Neural cell (in vitro differentiated cells): ENCODE measurements around the gene NDUFA8.

Source experiments
- EP300 ChIP-seq: fragments of 450-650 bp; conservative IDR thresholded peaks from 2 replicates; pipeline ENCODE4 v1.6.1; 2014; ENCODE audit warnings: antibody characterized with exemption, mild to moderate bottlenecking, moderate library complexity; ENCODE audit not compliant: poor library complexity, severe bottlenecking
- EZH2 ChIP-seq: fragments of 200-600, 300-800 bp; shearing (Covaris generic), sonication (generic); IDR thresholded peaks from 2 replicates; pipeline ENCODE4 v1.6.1; 2014; ENCODE audit warnings: antibody characterized with exemption, low read length, borderline replicate concordance, mild to moderate bottlenecking; ENCODE audit not compliant: insufficient read depth, poor library complexity, severe bottlenecking
- MXI1 ChIP-seq: fragments of 450-650 bp; conservative IDR thresholded peaks from 2 replicates; pipeline ENCODE4 v1.6.1; 2014; ENCODE audit warnings: antibody characterized with exemption, mild to moderate bottlenecking; ENCODE audit not compliant: poor library complexity, severe bottlenecking
- POLR2AphosphoS5 ChIP-seq: IDR thresholded peaks from 2 replicates; pipeline ENCODE4 v1.6.1; 2012
- RAD21 ChIP-seq: fragments of 450-650 bp; conservative IDR thresholded peaks from 2 replicates; pipeline ENCODE4 v1.6.1; 2014; ENCODE audit warnings: antibody characterized with exemption, mild to moderate bottlenecking, moderate library complexity
- SMC3 ChIP-seq: fragments of 450-650 bp; conservative IDR thresholded peaks from 2 replicates; pipeline ENCODE4 v1.6.1; 2014; ENCODE audit warnings: antibody characterized with exemption, mild to moderate bottlenecking, moderate library complexity; ENCODE audit not compliant: poor library complexity
- TAF1 ChIP-seq: IDR thresholded peaks from 2 replicates; pipeline ENCODE4 v1.6.1; 2012; ENCODE audit warnings: low read depth
- TF ChIP-seq, protein P1 (sequence below): fragments of 450-650 bp; IDR thresholded peaks from 2 replicates; pipeline ENCODE4 v1.5.1; 2014; ENCODE audit warnings: antibody characterized with exemption, mild to moderate bottlenecking, moderate library complexity; ENCODE audit not compliant: poor library complexity, severe bottlenecking
- TF ChIP-seq, protein P2 (sequence below): IDR thresholded peaks from 2 replicates; pipeline ENCODE4 v1.6.1; 2012; ENCODE audit warnings: borderline replicate concordance

DNA sequence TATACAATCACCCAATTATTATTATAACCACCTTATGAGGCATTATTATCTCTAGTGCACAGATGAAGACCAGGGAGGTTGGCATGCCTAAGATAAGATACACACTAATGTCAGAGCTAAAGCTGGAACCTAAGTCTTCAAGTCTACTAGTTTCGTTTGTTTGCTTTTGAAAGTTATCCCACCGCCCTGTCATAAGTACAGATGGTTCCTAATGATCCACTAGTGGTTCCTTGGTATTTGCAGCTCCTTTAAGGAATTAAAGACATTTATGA is 14.1 kb downstream of the NDUFA8 start:
- TF ChIP-seq, protein P1, sequence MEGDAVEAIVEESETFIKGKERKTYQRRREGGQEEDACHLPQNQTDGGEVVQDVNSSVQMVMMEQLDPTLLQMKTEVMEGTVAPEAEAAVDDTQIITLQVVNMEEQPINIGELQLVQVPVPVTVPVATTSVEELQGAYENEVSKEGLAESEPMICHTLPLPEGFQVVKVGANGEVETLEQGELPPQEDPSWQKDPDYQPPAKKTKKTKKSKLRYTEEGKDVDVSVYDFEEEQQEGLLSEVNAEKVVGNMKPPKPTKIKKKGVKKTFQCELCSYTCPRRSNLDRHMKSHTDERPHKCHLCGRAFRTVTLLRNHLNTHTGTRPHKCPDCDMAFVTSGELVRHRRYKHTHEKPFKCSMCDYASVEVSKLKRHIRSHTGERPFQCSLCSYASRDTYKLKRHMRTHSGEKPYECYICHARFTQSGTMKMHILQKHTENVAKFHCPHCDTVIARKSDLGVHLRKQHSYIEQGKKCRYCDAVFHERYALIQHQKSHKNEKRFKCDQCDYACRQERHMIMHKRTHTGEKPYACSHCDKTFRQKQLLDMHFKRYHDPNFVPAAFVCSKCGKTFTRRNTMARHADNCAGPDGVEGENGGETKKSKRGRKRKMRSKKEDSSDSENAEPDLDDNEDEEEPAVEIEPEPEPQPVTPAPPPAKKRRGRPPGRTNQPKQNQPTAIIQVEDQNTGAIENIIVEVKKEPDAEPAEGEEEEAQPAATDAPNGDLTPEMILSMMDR = no peak
- TF ChIP-seq EP300 (no peak), POLR2AphosphoS5 (no peak), MXI1 (no peak), TAF1 (no peak), EZH2 (no peak), RAD21 (no peak), SMC3 (no peak)
- TF ChIP-seq, protein P2, sequence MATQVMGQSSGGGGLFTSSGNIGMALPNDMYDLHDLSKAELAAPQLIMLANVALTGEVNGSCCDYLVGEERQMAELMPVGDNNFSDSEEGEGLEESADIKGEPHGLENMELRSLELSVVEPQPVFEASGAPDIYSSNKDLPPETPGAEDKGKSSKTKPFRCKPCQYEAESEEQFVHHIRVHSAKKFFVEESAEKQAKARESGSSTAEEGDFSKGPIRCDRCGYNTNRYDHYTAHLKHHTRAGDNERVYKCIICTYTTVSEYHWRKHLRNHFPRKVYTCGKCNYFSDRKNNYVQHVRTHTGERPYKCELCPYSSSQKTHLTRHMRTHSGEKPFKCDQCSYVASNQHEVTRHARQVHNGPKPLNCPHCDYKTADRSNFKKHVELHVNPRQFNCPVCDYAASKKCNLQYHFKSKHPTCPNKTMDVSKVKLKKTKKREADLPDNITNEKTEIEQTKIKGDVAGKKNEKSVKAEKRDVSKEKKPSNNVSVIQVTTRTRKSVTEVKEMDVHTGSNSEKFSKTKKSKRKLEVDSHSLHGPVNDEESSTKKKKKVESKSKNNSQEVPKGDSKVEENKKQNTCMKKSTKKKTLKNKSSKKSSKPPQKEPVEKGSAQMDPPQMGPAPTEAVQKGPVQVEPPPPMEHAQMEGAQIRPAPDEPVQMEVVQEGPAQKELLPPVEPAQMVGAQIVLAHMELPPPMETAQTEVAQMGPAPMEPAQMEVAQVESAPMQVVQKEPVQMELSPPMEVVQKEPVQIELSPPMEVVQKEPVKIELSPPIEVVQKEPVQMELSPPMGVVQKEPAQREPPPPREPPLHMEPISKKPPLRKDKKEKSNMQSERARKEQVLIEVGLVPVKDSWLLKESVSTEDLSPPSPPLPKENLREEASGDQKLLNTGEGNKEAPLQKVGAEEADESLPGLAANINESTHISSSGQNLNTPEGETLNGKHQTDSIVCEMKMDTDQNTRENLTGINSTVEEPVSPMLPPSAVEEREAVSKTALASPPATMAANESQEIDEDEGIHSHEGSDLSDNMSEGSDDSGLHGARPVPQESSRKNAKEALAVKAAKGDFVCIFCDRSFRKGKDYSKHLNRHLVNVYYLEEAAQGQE = no peak
